Ishikawa (cell line): Measurements from ENCODE around the gene P3H1.

ENCODE experiments used
- EP300 ChIP-seq: IDR thresholded peaks from 2 replicates; pipeline ENCODE4 v1.6.1; 2012; ENCODE audit warnings: borderline replicate concordance
- TEAD4 ChIP-seq: IDR thresholded peaks from 2 replicates; pipeline ENCODE4 v1.6.1; 2012

DNA sequence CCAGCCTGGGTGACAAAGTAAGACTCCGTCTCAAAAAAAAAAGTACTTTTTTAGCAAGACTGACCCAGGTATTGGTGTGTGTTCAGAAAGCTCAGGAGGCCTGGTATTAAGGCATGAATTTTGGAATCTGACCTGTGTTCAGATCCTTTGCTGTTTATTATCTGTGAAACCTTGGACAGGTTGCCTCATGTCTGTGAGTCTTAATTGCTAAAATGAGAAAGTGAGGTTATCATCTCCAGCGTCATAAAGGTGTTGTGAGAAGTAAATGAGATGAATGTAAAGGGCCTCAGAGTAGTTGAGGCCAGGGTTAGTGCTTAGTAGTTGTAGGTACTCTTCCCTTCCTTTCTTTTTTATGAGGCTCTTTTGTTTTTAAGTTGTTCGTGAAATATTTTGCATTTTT is 3.0 kb upstream of the P3H1 start:
- TF ChIP-seq EP300 = no peak
- TF ChIP-seq TEAD4 = no peak
